HepG2 (cell line): Measurements from ENCODE around the gene CEP162. TPM values are rescaled to one million over a fixed set of nuclear protein-coding genes. Genes with fewer than 3 reads are reported as not detected.

Source experiments
- AKAP8 ChIP-seq: sonication (generic); formaldehyde crosslinking; IDR thresholded peaks from 2 replicates; pipeline ENCODE4 v1.5.1; 2020; ENCODE audit warnings: mild to moderate bottlenecking, missing genetic modification reagents
- ATRX ChIP-seq: sonication (generic); formaldehyde crosslinking; IDR thresholded peaks from 2 replicates; pipeline ENCODE4 v1.4.0; 2020; ENCODE audit warnings: missing genetic modification reagents, borderline replicate concordance
- BRD4 ChIP-seq: sonication (generic); formaldehyde crosslinking; IDR thresholded peaks from 2 replicates; pipeline ENCODE4 v1.4.0; 2020; ENCODE audit warnings: missing genetic modification reagents
- CCAR2 ChIP-seq: fragments of 200-400 bp; formaldehyde crosslinking; optimal IDR thresholded peaks from 2 replicates; pipeline ENCODE3; 2018; ENCODE audit warnings: low read depth, mild to moderate bottlenecking, low read length, moderate library complexity
- FOXK2 ChIP-seq: fragments of 450-650 bp; IDR thresholded peaks from 2 replicates; pipeline ENCODE4 v1.6.1; 2016
- HNRNPUL1 ChIP-seq: fragments of 200-400 bp; formaldehyde crosslinking; IDR thresholded peaks from 2 replicates; pipeline ENCODE4 v1.6.1; 2017; ENCODE audit warnings: low read depth, mild to moderate bottlenecking, low read length, moderate library complexity
- IRF1 ChIP-seq: sonication (generic); formaldehyde crosslinking; IDR thresholded peaks from 2 replicates; pipeline ENCODE4 v1.4.0; 2020; ENCODE audit warnings: low read depth, mild to moderate bottlenecking, missing genetic modification reagents
- JUN ChIP-seq: sonication (generic); formaldehyde crosslinking; IDR thresholded peaks from 2 replicates; pipeline ENCODE4 v1.4.0; 2020; ENCODE audit warnings: mild to moderate bottlenecking, missing genetic modification reagents
- MXD4 ChIP-seq: IDR thresholded peaks from 2 replicates; pipeline ENCODE4 v1.6.1; 2016; ENCODE audit warnings: mild to moderate bottlenecking, missing biosample characterization, missing genetic modification reagents
- NR2C2 ChIP-seq: sonication (generic); formaldehyde crosslinking; IDR thresholded peaks from 2 replicates; pipeline ENCODE4 v1.4.0; 2020; ENCODE audit warnings: missing genetic modification reagents, mild to moderate bottlenecking, moderate library complexity, borderline replicate concordance
- PLSCR1 ChIP-seq: sonication (generic); formaldehyde crosslinking; IDR thresholded peaks from 2 replicates; pipeline ENCODE4 v1.5.0; 2020; ENCODE audit warnings: missing genetic modification reagents, mild to moderate bottlenecking, borderline replicate concordance
- SRSF1 ChIP-seq: fragments of 200-400 bp; formaldehyde crosslinking; optimal IDR thresholded peaks from 2 replicates; pipeline ENCODE3; 2017; ENCODE audit warnings: mild to moderate bottlenecking, low read depth, low read length, moderate library complexity
- SRY ChIP-seq: sonication (generic); formaldehyde crosslinking; IDR thresholded peaks from 2 replicates; pipeline ENCODE4 v1.8.0; 2022; ENCODE audit warnings: mild to moderate bottlenecking, missing genetic modification reagents
- TRAFD1 ChIP-seq: sonication (generic); formaldehyde crosslinking; IDR thresholded peaks from 2 replicates; pipeline ENCODE4 v1.5.1; 2020; ENCODE audit warnings: missing genetic modification reagents, mild to moderate bottlenecking, borderline replicate concordance
- ZBTB25 ChIP-seq: IDR thresholded peaks from 2 replicates; pipeline ENCODE4 v1.6.1; 2018; ENCODE audit warnings: missing genetic modification reagents
- ZHX1 ChIP-seq: sonication (generic); formaldehyde crosslinking; IDR thresholded peaks from 2 replicates; pipeline ENCODE4 v1.8.1; 2022; ENCODE audit warnings: low read depth, mild to moderate bottlenecking, missing genetic modification reagents
- ZNF121 ChIP-seq: sonication (generic); formaldehyde crosslinking; IDR thresholded peaks from 2 replicates; pipeline ENCODE4 v1.5.0; 2020; ENCODE audit warnings: mild to moderate bottlenecking, missing genetic modification reagents
- ZNF569 ChIP-seq: sonication (generic); formaldehyde crosslinking; IDR thresholded peaks from 2 replicates; pipeline ENCODE4 v1.5.0; 2020; ENCODE audit warnings: mild to moderate bottlenecking, missing genetic modification reagents, moderate library complexity, borderline replicate concordance
- ZNF619 ChIP-seq: sonication (generic); formaldehyde crosslinking; IDR thresholded peaks from 2 replicates; pipeline ENCODE4 v1.4.0; 2020; ENCODE audit warnings: mild to moderate bottlenecking, missing genetic modification reagents
- ZNF747 ChIP-seq: sonication (generic); formaldehyde crosslinking; IDR thresholded peaks from 2 replicates; pipeline ENCODE4 v1.8.1; 2023; ENCODE audit warnings: missing genetic modification reagents, mild to moderate bottlenecking, borderline replicate concordance
- ZNF878 ChIP-seq: sonication (generic); formaldehyde crosslinking; IDR thresholded peaks from 2 replicates; pipeline ENCODE4 v1.8.1; 2023; ENCODE audit warnings: mild to moderate bottlenecking, missing genetic modification reagents, moderate library complexity
- polyA plus RNA-seq, 8 experiments: library from polyadenylated mRNA; depleted of rRNA in 3 of 8; stranded (reverse) in 7 of 8; unstranded in 1 of 8; fragments of >200 nt; fragmentation: Illumina TruSeq in 4 of 8; extraction: Trizol in 4 of 8; gene quantifications; 2 replicates each; pipeline versions ENCODE4 v1.2.1 to v1.2.3, GENCODE V29; 2011 to 2016; ENCODE audit warnings: low read depth in 4 of 8, missing spikeins in 1 of 8, mixed read lengths in 1 of 8; ENCODE audit not compliant: insufficient read depth in 1 of 8
- total RNA-seq, 5 experiments: library from RNA; depleted of rRNA; stranded (reverse); fragments of >200 nt; fragmentation: Illumina TruSeq; extraction: Trizol; gene quantifications; 2 replicates each; pipeline ENCODE4 v1.2.3, GENCODE V29; 2016; ENCODE audit warnings: low read depth in 1 of 5

Gene CEP162
- total and polyA plus RNA-seq, 2 of the 13 experiments (the other 11 are each of a cell fraction or from before 2014, with no cell fraction given): 0.50 to 7.9 TPM

GRCh38 chr6:84227434-84228197, at the start of gene CEP162 (continued):
- TF ChIP-seq SRY (CRISPR knock-in tag) (no peak), PLSCR1 (CRISPR knock-in tag) (no peak), ZNF878 (CRISPR knock-in tag) (no peak), ZNF569 (CRISPR knock-in tag) (no peak), NR2C2 (peak; percentile 80), ZBTB25 (CRISPR knock-in tag) (no peak), ATRX (no peak), JUN (CRISPR knock-in tag) (no peak), IRF1 (CRISPR knock-in tag) (no peak), ZNF121 (CRISPR knock-in tag) (no peak), ZNF619 (no peak), ZNF747 (no peak), CCAR2 (no peak), FOXK2 (no peak), HNRNPUL1 (no peak), AKAP8 (CRISPR knock-in tag) (no peak), TRAFD1 (no peak; the same call in 1 of the 2 replicates), SRSF1 (no peak), ZHX1 (CRISPR knock-in tag) (0 out of 2 replicates have a peak, but pooled peaks have one; percentile 50), MXD4 (CRISPR knock-in tag) (peak; percentile 21; the same call in 1 of the 2 replicates), BRD4 (CRISPR knock-in tag) (no peak)
